K562 (cell line): ENCODE measurements around the gene PFKP. TPM values are rescaled to one million over a fixed set of nuclear protein-coding genes. Genes with fewer than 3 reads are reported as not detected.

Experiments used
- BACH1 ChIP-seq: fragments of 200-800 bp; sonication (Bioruptor generic); IDR thresholded peaks from 2 replicates; pipeline ENCODE4 v1.6.1; 2016; ENCODE audit warnings: missing genetic modification characterization, missing compliant biosample characterization
- CHD4 ChIP-seq: fragments of 200-600 bp; sonication (generic); IDR thresholded peaks from 3 replicates; pipeline ENCODE4 v1.6.1; 2012; ENCODE audit warnings: low read depth, mild to moderate bottlenecking, mixed read lengths, low read length, inconsistent platforms; ENCODE audit not compliant: insufficient read depth, insufficient replicate concordance, poor library complexity, severe bottlenecking
- FOXK1 ChIP-seq: sonication (generic); formaldehyde crosslinking; IDR thresholded peaks from 2 replicates; pipeline ENCODE4 v1.8.0; 2022; ENCODE audit warnings: missing genetic modification reagents, mild to moderate bottlenecking, borderline replicate concordance
- GABPB2 ChIP-seq: fragments of 250-450 bp; sonication (Bioruptor Pico); conservative IDR thresholded peaks from 2 replicates; pipeline ENCODE4 v1.5.1; 2021; ENCODE audit warnings: mild to moderate bottlenecking
- MCM5 ChIP-seq: fragments of 450-650 bp; IDR thresholded peaks from 2 replicates; pipeline ENCODE4 v1.6.1; 2016; ENCODE audit warnings: low read depth
- NR2C2 ChIP-seq, 2 experiments: fragments of 200-800 bp in 1 of 2; sonication (Bioruptor generic) in 1 of 2; sonication (generic) in 1 of 2; formaldehyde crosslinking in 1 of 2; IDR thresholded peaks; 2 replicates each; pipeline versions ENCODE4 v1.6.1 to v1.8.0; 2016 to 2022; ENCODE audit warnings: mild to moderate bottlenecking in 1 of 2, missing compliant biosample characterization in 1 of 2, missing genetic modification characterization in 1 of 2, missing genetic modification reagents in 1 of 2
- SUPT5H ChIP-seq: fragments of 450-650 bp; IDR thresholded peaks from 2 replicates; pipeline ENCODE4 v1.6.1; 2016
- ZBTB12 ChIP-seq: fragments of 250-450 bp; sonication (Bioruptor Pico); IDR thresholded peaks from 2 replicates; pipeline ENCODE4 v1.4.0; 2020
- ZBTB40 ChIP-seq, 2 experiments: fragments of 450-650 bp in 1 of 2; sonication (generic) in 1 of 2; formaldehyde crosslinking in 1 of 2; IDR thresholded peaks; 2 replicates each; pipeline versions ENCODE4 v1.7.1 to v1.9.0; 2016 to 2022; ENCODE audit warnings: inconsistent platforms in 1 of 2, mild to moderate bottlenecking in 1 of 2, missing genetic modification reagents in 1 of 2
- ZBTB49 ChIP-seq: sonication (generic); formaldehyde crosslinking; IDR thresholded peaks from 2 replicates; pipeline ENCODE4 v1.8.0; 2022; ENCODE audit warnings: missing genetic modification reagents, mild to moderate bottlenecking, borderline replicate concordance
- ZNF274 ChIP-seq: IDR thresholded peaks from 2 replicates; pipeline ENCODE4 v1.6.1; 2011; ENCODE audit warnings: low read depth, mild to moderate bottlenecking, low read length, moderate library complexity, borderline replicate concordance
- ZNF282 ChIP-seq: sonication (generic); formaldehyde crosslinking; IDR thresholded peaks from 2 replicates; pipeline ENCODE4 v1.8.1; 2023; ENCODE audit warnings: missing genetic modification reagents
- ZNF384 ChIP-seq: IDR thresholded peaks from 2 replicates; pipeline ENCODE4 v1.6.1; 2012; ENCODE audit warnings: low read depth, low read length, improper control_type of control experiment
- ZNF408 ChIP-seq: fragments of 250-450 bp; sonication (Bioruptor Pico); IDR thresholded peaks from 2 replicates; pipeline ENCODE4 v1.4.0; 2020; ENCODE audit warnings: low read depth, mild to moderate bottlenecking, moderate library complexity
- polyA plus RNA-seq, 8 experiments: library from polyadenylated mRNA; depleted of rRNA in 4 of 8; stranded (reverse) in 5 of 8; unstranded in 3 of 8; fragments of >200 nt; fragmentation: Nextera tagmentation in 2 of 8; fragmentation: Illumina TruSeq in 1 of 8; extraction: Ambion mirVana in 2 of 8; extraction: Trizol in 1 of 8; gene quantifications; 2 replicates each; pipeline versions ENCODE4 v1.2.1 to v1.2.3, GENCODE V29; 2011 to 2014; ENCODE audit warnings: inconsistent platforms in 1 of 8, missing spikeins in 1 of 8
- total RNA-seq, 7 experiments: library from RNA; depleted of rRNA in 6 of 7; stranded (reverse); fragments of >200 nt in 6 of 7; fragmentation: Illumina TruSeq in 2 of 7; extraction: Trizol in 2 of 7; gene quantifications; 2 replicates each; pipeline versions ENCODE4 v1.2.1 to v1.2.3, GENCODE V29; 2011 to 2021; ENCODE audit warnings: low replicate concordance in 1 of 7

Gene PFKP
- total and polyA plus RNA-seq, 9 of the 15 experiments (the other 6 are each of a cell fraction or from before 2014, with no cell fraction given) = 23.5 to 116 (median 62.1) TPM

- TF ChIP-seq NR2C2 (CRISPR knock-in tag; IDR thresholded peaks at IDR 0.05) = no peak
- peak; percentile 87 for TF ChIP-seq NR2C2 (tag; IDR thresholded peaks at IDR 0.05)
- TF ChIP-seq ZNF408 (CRISPR knock-in tag) = no peak
- TF ChIP-seq GABPB2 = no peak
- no peak for TF ChIP-seq ZNF274
- no peak for TF ChIP-seq MCM5
- no peak for TF ChIP-seq ZBTB49 (CRISPR knock-in tag)
- peak; percentile 96 for TF ChIP-seq BACH1 (tag)
- TF ChIP-seq ZNF282 = no peak
- no peak for TF ChIP-seq ZBTB40 (IDR thresholded peaks at IDR 0.05)
- no peak for TF ChIP-seq ZBTB40 (CRISPR knock-in tag; IDR thresholded peaks at IDR 0.05)
- TF ChIP-seq CHD4 = no peak
- no peak for TF ChIP-seq FOXK1 (CRISPR knock-in tag)
- 0 out of 2 replicates have a peak, but pooled peaks have one; percentile 47 for TF ChIP-seq SUPT5H
- TF ChIP-seq ZBTB12 (CRISPR knock-in tag) = no peak
- no peak for TF ChIP-seq ZNF384
Observed at GRCh38 chr10:3095373-3096139, 28.2 kb downstream of the PFKP start (continued).
